OCI-LY1 (cell line): ENCODE measurements around the gene IRAK3.
A peak's percentile ranks its signal among the peaks of the same experiment; 100 is the strongest.
"Not testable (repeated sequence)": the region's sequence is repeated elsewhere in the genome, so short reads cannot be mapped to it uniquely, and the experiment has no call there.

Experiments used
- H2AFZ ChIP-seq: fragments of 200-600 bp; sonication (generic), shearing (Covaris generic); 2 replicates; pipeline ENCODE4 v1.6.0; 2014; ENCODE audit warnings: antibody characterized with exemption, mild to moderate bottlenecking, low read length
- H3F3A ChIP-seq: fragments of 200-600 bp; sonication (generic), shearing (Covaris generic); 2 replicates; pipeline ENCODE4 v1.6.0; 2014; ENCODE audit warnings: mild to moderate bottlenecking, antibody characterized with exemption, low read length, moderate library complexity; ENCODE audit not compliant: insufficient read depth
- H3K27ac ChIP-seq: fragments of 200-600 bp; sonication (generic); 2 replicates; pipeline ENCODE4 v1.5.1; 2014; ENCODE audit warnings: low read length, mixed run types, mild to moderate bottlenecking, low read depth; ENCODE audit not compliant: poor library complexity, severe bottlenecking
- H3K27me3 ChIP-seq: fragments of 200-600 bp; sonication (generic); 2 replicates; pipeline ENCODE4 v1.6.0; 2014; ENCODE audit warnings: antibody characterized with exemption, mild to moderate bottlenecking, low read length, moderate library complexity; ENCODE audit not compliant: insufficient read depth
- H3K36me3 ChIP-seq: fragments of 200-600 bp; sonication (generic); 2 replicates; pipeline ENCODE4 v1.6.1; 2014; ENCODE audit warnings: mild to moderate bottlenecking, antibody characterized with exemption, low read length, moderate library complexity, mixed read lengths; ENCODE audit not compliant: insufficient read depth
- H3K4me1 ChIP-seq: fragments of 200-600 bp; sonication (generic); 2 replicates; pipeline ENCODE4 v1.5.1; 2014; ENCODE audit warnings: mild to moderate bottlenecking, low read length, moderate library complexity; ENCODE audit not compliant: insufficient read depth, severe bottlenecking
- H3K4me2 ChIP-seq: fragments of 200-600 bp; sonication (generic), shearing (Covaris generic); 2 replicates; pipeline ENCODE4 v1.6.1; 2014; ENCODE audit warnings: low read length
- H3K4me3 ChIP-seq: fragments of 200-600 bp; sonication (generic); 2 replicates; pipeline ENCODE4 v1.5.1; 2014; ENCODE audit warnings: low read length, low read depth, mild to moderate bottlenecking, mixed read lengths; ENCODE audit not compliant: poor library complexity, severe bottlenecking
- H3K79me2 ChIP-seq: fragments of 200-600 bp; shearing (Covaris generic); 2 replicates; pipeline ENCODE4 v1.6.1; 2016; ENCODE audit warnings: mixed run types, low read length, mixed read lengths; ENCODE audit not compliant: insufficient read depth
- H3K9ac ChIP-seq: fragments of 200-600 bp; sonication (generic), shearing (Covaris generic); 2 replicates; pipeline ENCODE4 v1.6.1; 2014; ENCODE audit warnings: mild to moderate bottlenecking, low read length, mixed read lengths
- H3K9me2 ChIP-seq: fragments of 200-600 bp; sonication (generic), shearing (Covaris generic); 2 replicates; pipeline ENCODE4 v1.6.1; 2014; ENCODE audit warnings: low read depth, mild to moderate bottlenecking, low read length, mixed read lengths
- H3K9me3 ChIP-seq: fragments of 200-600 bp; shearing (Covaris generic); 2 replicates; pipeline ENCODE4 v1.6.1; 2014; ENCODE audit warnings: low read length, mixed read lengths
- H4K20me1 ChIP-seq: fragments of 200-600 bp; sonication (generic), shearing (Covaris generic); 2 replicates; pipeline ENCODE4 v1.6.0; 2016; ENCODE audit warnings: mild to moderate bottlenecking, low read length; ENCODE audit not compliant: insufficient read depth
- EZH2 ChIP-seq: fragments of 200-600 bp; sonication (generic), shearing (Covaris generic); IDR thresholded peaks from 2 replicates; pipeline ENCODE4 v1.8.0; 2017; ENCODE audit warnings: borderline replicate concordance, mixed run types, mild to moderate bottlenecking, antibody characterized with exemption, low read length, moderate library complexity, mixed read lengths
- TF ChIP-seq, protein P1 (sequence below): fragments of 200-600 bp; sonication (generic), shearing (Covaris generic); IDR thresholded peaks from 2 replicates; pipeline ENCODE4 v1.5.1; 2017; ENCODE audit warnings: mild to moderate bottlenecking, antibody characterized with exemption, low read length, moderate library complexity, mixed read lengths

The IRAK3 gene

DNA sequence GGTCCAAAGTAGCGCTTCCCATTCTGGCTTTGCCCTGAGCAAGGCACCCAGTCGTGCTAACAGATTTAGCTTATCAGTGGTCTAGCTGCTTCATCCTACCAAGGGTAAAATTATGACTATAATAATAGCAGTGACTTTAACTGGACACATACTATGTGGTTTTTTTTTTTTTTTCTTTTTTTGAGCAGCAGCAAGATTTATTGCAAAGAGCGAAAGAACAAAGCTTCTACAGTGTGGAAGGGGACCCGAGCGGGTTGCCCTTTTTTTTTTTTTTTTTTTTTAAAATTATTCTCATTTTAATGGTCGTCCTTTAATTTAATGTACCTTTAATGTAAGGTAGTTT, 113.8 kb downstream of the IRAK3 start:
- peak overlapping the region; percentile 6; the same call in 1 of the 2 replicates for H2AFZ ChIP-seq
- no peak for TF ChIP-seq EZH2
- TF ChIP-seq, protein P1, sequence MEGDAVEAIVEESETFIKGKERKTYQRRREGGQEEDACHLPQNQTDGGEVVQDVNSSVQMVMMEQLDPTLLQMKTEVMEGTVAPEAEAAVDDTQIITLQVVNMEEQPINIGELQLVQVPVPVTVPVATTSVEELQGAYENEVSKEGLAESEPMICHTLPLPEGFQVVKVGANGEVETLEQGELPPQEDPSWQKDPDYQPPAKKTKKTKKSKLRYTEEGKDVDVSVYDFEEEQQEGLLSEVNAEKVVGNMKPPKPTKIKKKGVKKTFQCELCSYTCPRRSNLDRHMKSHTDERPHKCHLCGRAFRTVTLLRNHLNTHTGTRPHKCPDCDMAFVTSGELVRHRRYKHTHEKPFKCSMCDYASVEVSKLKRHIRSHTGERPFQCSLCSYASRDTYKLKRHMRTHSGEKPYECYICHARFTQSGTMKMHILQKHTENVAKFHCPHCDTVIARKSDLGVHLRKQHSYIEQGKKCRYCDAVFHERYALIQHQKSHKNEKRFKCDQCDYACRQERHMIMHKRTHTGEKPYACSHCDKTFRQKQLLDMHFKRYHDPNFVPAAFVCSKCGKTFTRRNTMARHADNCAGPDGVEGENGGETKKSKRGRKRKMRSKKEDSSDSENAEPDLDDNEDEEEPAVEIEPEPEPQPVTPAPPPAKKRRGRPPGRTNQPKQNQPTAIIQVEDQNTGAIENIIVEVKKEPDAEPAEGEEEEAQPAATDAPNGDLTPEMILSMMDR = no peak
- peak overlapping the region; percentile 72 for H3K4me3 ChIP-seq
- no peak overlapping the region for H3K27ac ChIP-seq
- no peaks in the 10 kb centered on the region for H3K79me2 ChIP-seq
- no peaks in the 10 kb centered on the region; the same call in 1 of the 2 replicates for H3F3A ChIP-seq
- no peaks in the 10 kb centered on the region for H4K20me1 ChIP-seq
- no peaks in the 10 kb centered on the region for H3K9me2 ChIP-seq
- peaks cover 32% of the 10 kb centered on the region for H3K4me1 ChIP-seq
- peak overlapping the region; percentile 61 for H3K9ac ChIP-seq
- no peaks in the 10 kb centered on the region for H3K27me3 ChIP-seq
- H3K36me3 ChIP-seq = peaks cover 9% of the 10 kb centered on the region; the same call in 1 of the 2 replicates
- H3K4me2 ChIP-seq = peak overlapping the region; percentile 70
- no peaks in the 10 kb centered on the region for H3K9me3 ChIP-seq

DNA sequence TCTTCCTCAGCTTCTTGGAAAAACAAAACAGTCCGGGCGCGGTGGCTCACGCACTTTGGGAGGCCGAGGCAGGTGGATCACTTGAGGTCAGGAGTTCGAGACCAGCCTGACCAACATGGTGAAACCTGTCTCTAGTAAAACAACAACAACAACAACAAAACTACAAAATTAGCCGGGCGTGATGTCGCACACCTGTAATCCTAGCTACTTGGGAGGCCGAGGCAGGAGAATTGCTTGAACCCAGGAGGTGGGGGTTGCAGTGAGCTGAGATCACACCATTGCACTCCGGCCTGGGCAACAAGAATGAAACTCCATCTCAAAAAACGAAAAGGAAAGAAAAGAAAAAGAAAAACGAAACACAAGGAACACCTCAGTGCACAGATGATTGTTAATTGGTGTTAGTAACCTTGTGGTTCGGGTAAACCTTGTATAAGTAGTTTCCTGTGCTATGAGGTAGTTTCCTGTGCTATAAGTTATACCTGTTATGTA, 114.3 kb downstream of the IRAK3 start:
- H2AFZ ChIP-seq = not testable (repeated sequence)

More for the DNA sequence above, 114.3 kb downstream of the IRAK3 start:
- H3F3A ChIP-seq, H4K20me1 ChIP-seq, H3K9me3 ChIP-seq, H3K9me2 ChIP-seq, H3K36me3 ChIP-seq, H3K79me2 ChIP-seq, H3K27me3 ChIP-seq: not testable (repeated sequence)
- Histone ChIP-seq H3K4me1 (peaks cover 32% of the 10 kb centered on the region), H3K4me3 (peak overlapping the region; percentile 72), H3K27ac (peak overlapping the region; percentile 34), H3K4me2 (peak overlapping the region; percentile 70), H3K9ac (peak overlapping the region; percentile 37)
